ENCODE measurements around the gene YTHDF1. TPM values are rescaled to one million over a fixed set of nuclear protein-coding genes. Genes with fewer than 3 reads are reported as not detected.

Gene YTHDF1
- 184 and 196 TPM in 2 replicates for total RNA-seq (2022)
- Bru-seq, nascent RNA = percentile 99 among the genes with signal in this experiment
- BruChase-seq, experiment 1, labeled RNA remaining after a 2-hour chase = percentile 99 among the genes with signal in this experiment
- BruChase-seq, experiment 2, labeled RNA remaining after a 6-hour chase = percentile 98 among the genes with signal in this experiment
- long read RNA-seq, transcript YTHDF1-201 (4 exons, 747 nt) = minor isoform, 9 of 344 reads
- long read RNA-seq, transcript YTHDF1-202 (5 exons, 3,301 nt) = major isoform, 202 of 344 reads
- long read RNA-seq, partial matches to known transcripts = 126 of 344 reads
- long read RNA-seq, other reads (novel, unspliced or antisense) = 7 of 344 reads

GRCh38 chr20:63216041-63216848 lies at the start of gene YTHDF1:
Gene YTHDF1 (minus strand): TSS chr20:63216131. CDS start chr20:63215892, 239 bp downstream.
- peaks cover 3% of the 10 kb centered on the region for H3K27me3 Mint-ChIP-seq (ENCODE audit: insufficient read depth, unreplicated experiment)
- intact Hi-C loops (cut with micrococcal nuclease; ENCODE audit: unreplicated experiment) = no loop called here
- DNase-seq = peak; percentile 100

GRCh38 chr20:63264519-63264918 lies 48.6 kb upstream of the YTHDF1 start:
- Mint-ChIP-seq H3K27ac (ENCODE audit: unreplicated experiment) (no peak overlapping the region), H3K4me1 (ENCODE audit: low read depth, unreplicated experiment) (peaks cover 44% of the 10 kb centered on the region), H3K4me3 (ENCODE audit: unreplicated experiment) (no peak overlapping the region), H3K9me3 (ENCODE audit: unreplicated experiment) (no peaks in the 10 kb centered on the region), H3K27me3 (ENCODE audit: insufficient read depth, unreplicated experiment) (no peaks in the 10 kb centered on the region), H3K36me3 (ENCODE audit: insufficient read depth, unreplicated experiment) (no peaks in the 10 kb centered on the region)
- DNase-seq = no peak
- peaks cover 59% of the 10 kb centered on the region for H3K4me1 ChIP-seq
- no peak for TF ChIP-seq CTCF (IDR thresholded peaks at IDR 0.05; ENCODE audit: insufficient read depth in 1 of 2, low read depth in 1 of 2, low read length in 1 of 2, severe bottlenecking in 1 of 2, unreplicated experiment in 1 of 2)
- no TSS peak for BruUV-seq (replicated peaks)
- POLR2A ChIA-PET = no interaction called here
- H3K4me3 ChIP-seq (ENCODE audit: low read depth, low read length) = no peak overlapping the region
- H3K9me3 ChIP-seq = no peaks in the 10 kb centered on the region
- no peaks in the 10 kb centered on the region for H3K36me3 ChIP-seq (ENCODE audit: control insufficient read depth, insufficient read depth, low read length)
- CTCF ChIA-PET = no interaction called here
- H3K27me3 ChIP-seq (replicated peaks; ENCODE audit: control insufficient read depth, insufficient read depth, low read length) = no peaks in the 10 kb centered on the region
- intact Hi-C loops (cut with micrococcal nuclease; ENCODE audit: unreplicated experiment) = no loop called here

More at GRCh38 chr20:63216041-63216848, at the start of gene YTHDF1:
- Mint-ChIP-seq H3K9me3 (ENCODE audit: unreplicated experiment) (no peaks in the 10 kb centered on the region), H3K4me1 (ENCODE audit: low read depth, unreplicated experiment) (peaks cover 41% of the 10 kb centered on the region), H3K27ac (ENCODE audit: unreplicated experiment) (peak within 1 kb of the TSS; percentile 86), H3K4me3 (ENCODE audit: unreplicated experiment) (peak within 1 kb of the TSS; percentile 92), H3K36me3 (ENCODE audit: insufficient read depth, unreplicated experiment) (peaks cover 45% of the 10 kb centered on the region)
- TF ChIP-seq CTCF (IDR thresholded peaks at IDR 0.05; ENCODE audit: insufficient read depth in 1 of 2, low read depth in 1 of 2, low read length in 1 of 2, severe bottlenecking in 1 of 2, unreplicated experiment in 1 of 2) = no peak
- Histone ChIP-seq H3K36me3 (ENCODE audit: control insufficient read depth, insufficient read depth, low read length) (peaks cover 10% of the 10 kb centered on the region), H3K4me1 (peaks cover 40% of the 10 kb centered on the region), H3K27me3 (replicated peaks; ENCODE audit: control insufficient read depth, insufficient read depth, low read length) (no peaks in the 10 kb centered on the region), H3K9me3 (no peaks in the 10 kb centered on the region), H3K4me3 (ENCODE audit: low read depth, low read length) (peak within 1 kb of the TSS; percentile 94)
- BruUV-seq (replicated peaks) = TSS peak; percentile 63
- CTCF ChIA-PET = interaction anchor here (1.3 to 2.3 kb wide), 3 partner anchors 18 to 64 kb away, joined by 3 to 9 read pairs (median 7); no protein-coding TSS in a partner anchor
- POLR2A ChIA-PET = no interaction called here

GRCh38 chr20:63264000-63264399 lies 48.1 kb upstream of the YTHDF1 start:
- no peaks in the 10 kb centered on the region for H3K9me3 ChIP-seq
- TF ChIP-seq CTCF (IDR thresholded peaks at IDR 0.05; ENCODE audit: insufficient read depth in 1 of 2, low read depth in 1 of 2, low read length in 1 of 2, severe bottlenecking in 1 of 2, unreplicated experiment in 1 of 2) = no peak
- BruUV-seq (replicated peaks) = no TSS peak
- no peak overlapping the region for H3K4me3 ChIP-seq (ENCODE audit: low read depth, low read length)
- ChIA-PET CTCF (interaction anchor here (1.1 kb wide), 1 partner anchor 9 kb away, joined by 4 read pairs; no protein-coding TSS in a partner anchor), POLR2A (no interaction called here)
- peaks cover 59% of the 10 kb centered on the region for H3K4me1 ChIP-seq
- Mint-ChIP-seq H3K4me1 (ENCODE audit: low read depth, unreplicated experiment) (peaks cover 43% of the 10 kb centered on the region), H3K36me3 (ENCODE audit: insufficient read depth, unreplicated experiment) (no peaks in the 10 kb centered on the region), H3K27me3 (ENCODE audit: insufficient read depth, unreplicated experiment) (no peaks in the 10 kb centered on the region), H3K27ac (ENCODE audit: unreplicated experiment) (no peak overlapping the region), H3K9me3 (ENCODE audit: unreplicated experiment) (no peaks in the 10 kb centered on the region), H3K4me3 (ENCODE audit: unreplicated experiment) (no peak overlapping the region)
- no peak for DNase-seq
- no peaks in the 10 kb centered on the region for H3K36me3 ChIP-seq (ENCODE audit: control insufficient read depth, insufficient read depth, low read length)
- intact Hi-C loops (cut with micrococcal nuclease; ENCODE audit: unreplicated experiment) = no loop called here
- H3K27me3 ChIP-seq (replicated peaks; ENCODE audit: control insufficient read depth, insufficient read depth, low read length) = no peaks in the 10 kb centered on the region

Data from Caco-2 (cell line).